Gastroesophageal sphincter (tissue), 3 donors: ENCODE data around the gene KRT38.

ENCODE experiments used
- POLR2A ChIP-seq, 2 donors: fragments of 450-650 bp; IDR thresholded peaks; one replicate each; pipeline ENCODE4 v1.6.1; 2017; ENCODE audit warnings: antibody characterized with exemption in 2 of 2, mild to moderate bottlenecking in 2 of 2, moderate library complexity in 1 of 2
- TF ChIP-seq, protein P1 (sequence below), 4 experiments: fragments of 200-600 bp in 2 of 4; fragments of 450-650 bp in 2 of 4; sonication (generic) in 1 of 4; IDR thresholded peaks; one replicate each; pipeline ENCODE4 v1.5.1; 2017 to 2019; ENCODE audit warnings: antibody characterized with exemption in 4 of 4, mild to moderate bottlenecking in 2 of 4, moderate library complexity in 2 of 4

DNA sequence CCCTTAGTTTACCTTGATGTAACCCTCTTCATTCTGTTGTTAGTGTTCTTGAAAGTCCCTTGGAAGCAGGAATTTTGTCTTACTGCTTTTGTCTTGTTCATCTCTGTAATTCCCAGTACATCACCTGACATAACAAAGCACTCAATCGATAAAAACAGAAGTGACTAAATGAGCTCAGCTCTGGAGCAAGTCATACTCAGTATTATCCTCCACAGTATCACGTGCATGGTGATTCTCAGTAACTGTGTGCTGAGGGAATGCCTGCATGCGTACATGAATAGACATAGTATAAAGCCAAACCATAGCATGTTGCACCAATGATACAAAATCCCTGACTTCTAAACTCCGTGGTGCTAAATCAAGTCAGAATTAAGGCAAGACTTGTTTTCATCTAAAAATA is 7.2 kb downstream of the KRT38 start:
- no peak for TF ChIP-seq POLR2A (IDR thresholded peaks at IDR 0.05)
- TF ChIP-seq, protein P1, sequence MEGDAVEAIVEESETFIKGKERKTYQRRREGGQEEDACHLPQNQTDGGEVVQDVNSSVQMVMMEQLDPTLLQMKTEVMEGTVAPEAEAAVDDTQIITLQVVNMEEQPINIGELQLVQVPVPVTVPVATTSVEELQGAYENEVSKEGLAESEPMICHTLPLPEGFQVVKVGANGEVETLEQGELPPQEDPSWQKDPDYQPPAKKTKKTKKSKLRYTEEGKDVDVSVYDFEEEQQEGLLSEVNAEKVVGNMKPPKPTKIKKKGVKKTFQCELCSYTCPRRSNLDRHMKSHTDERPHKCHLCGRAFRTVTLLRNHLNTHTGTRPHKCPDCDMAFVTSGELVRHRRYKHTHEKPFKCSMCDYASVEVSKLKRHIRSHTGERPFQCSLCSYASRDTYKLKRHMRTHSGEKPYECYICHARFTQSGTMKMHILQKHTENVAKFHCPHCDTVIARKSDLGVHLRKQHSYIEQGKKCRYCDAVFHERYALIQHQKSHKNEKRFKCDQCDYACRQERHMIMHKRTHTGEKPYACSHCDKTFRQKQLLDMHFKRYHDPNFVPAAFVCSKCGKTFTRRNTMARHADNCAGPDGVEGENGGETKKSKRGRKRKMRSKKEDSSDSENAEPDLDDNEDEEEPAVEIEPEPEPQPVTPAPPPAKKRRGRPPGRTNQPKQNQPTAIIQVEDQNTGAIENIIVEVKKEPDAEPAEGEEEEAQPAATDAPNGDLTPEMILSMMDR (IDR thresholded peaks at IDR 0.05) = no peak
